H1 (cell line): ENCODE measurements around the gene TNS4. TPM values are rescaled to one million over a fixed set of nuclear protein-coding genes. Genes with fewer than 3 reads are reported as not detected.

ENCODE experiments used
- CTCF ChIA-PET: fragments of 300-600 bp; sonication (Branson Sonifier 250); formaldehyde crosslinking; loops from one replicate; lab custom pipeline; 2021; ENCODE audit not compliant: partially characterized antibody; lab: Charles Lee
- POLR2A ChIA-PET: fragments of 300-600 bp; sonication (Branson Sonifier 250); formaldehyde crosslinking; loops from one replicate; lab custom pipeline; 2021; ENCODE audit warnings: inconsistent platforms; ENCODE audit not compliant: partially characterized antibody; lab: Charles Lee
- DNase-seq, 2 experiments: peaks; one replicate each; pipeline versions ENCODE4 v3.0.0 to v3.0.0-alpha.2; 2010 to 2022; ENCODE audit warnings: low spot score in 2 of 2, low read depth in 1 of 2, mixed read lengths in 1 of 2
- FAIRE-seq: peaks from 2 replicates; lab custom pipeline; 2011; peaks lifted over from hg19 to GRCh38; lab: Jason Lieb, UNC
- H2AFZ ChIP-seq: 2 replicates; pipeline ENCODE4 v1.8.1; 2012; ENCODE audit warnings: low read length, inconsistent platforms
- H2AK5ac ChIP-seq: 2 replicates; pipeline ENCODE4 v1.6.1; 2013; ENCODE audit warnings: low read depth, low read length
- H2BK120ac ChIP-seq: replicated peaks from 2 replicates; pipeline ENCODE3; 2013; ENCODE audit warnings: low read depth, low read length, inconsistent platforms
- H2BK12ac ChIP-seq: 2 replicates; pipeline ENCODE4 v1.6.1; 2013; ENCODE audit warnings: low read depth, low read length
- H2BK15ac ChIP-seq: 2 replicates; pipeline ENCODE4 v1.6.1; 2013; ENCODE audit warnings: low read length
- H2BK20ac ChIP-seq: 2 replicates; pipeline ENCODE4 v1.6.1; 2013; ENCODE audit warnings: low read length
- H2BK5ac ChIP-seq: 2 replicates; pipeline ENCODE4 v1.6.1; 2013; ENCODE audit warnings: low read depth, low read length
- H3K14ac ChIP-seq: 2 replicates; pipeline ENCODE4 v1.6.1; 2013; ENCODE audit warnings: inconsistent platforms; ENCODE audit not compliant: insufficient read length
- H3K18ac ChIP-seq: 2 replicates; pipeline ENCODE4 v1.6.1; 2013; ENCODE audit warnings: low read length; ENCODE audit errors: extremely low read depth
- H3K23ac ChIP-seq: 2 replicates; pipeline ENCODE4 v1.6.1; 2013; ENCODE audit warnings: inconsistent platforms; ENCODE audit not compliant: insufficient read length
- H3K23me2 ChIP-seq: 2 replicates; pipeline ENCODE4 v1.6.1; 2013; ENCODE audit warnings: low read depth, low read length
- H3K27ac ChIP-seq: 2 replicates; pipeline ENCODE4 v1.6.1; 2011; ENCODE audit warnings: low read depth, low read length, inconsistent platforms
- H3K27me3 ChIP-seq, 4 experiments: replicated peaks in 1 of 4; 1 replicate in 1 of 4; 2 replicates in 3 of 4; pipeline versions ENCODE4 v1.6.1 to v1.8.1; 2011 to 2013; ENCODE audit warnings: low read length in 3 of 4, mild to moderate bottlenecking in 3 of 4, inconsistent platforms in 2 of 4, mixed read lengths in 2 of 4, moderate library complexity in 1 of 4; ENCODE audit not compliant: control insufficient read depth in 3 of 4, insufficient read depth in 3 of 4; ENCODE audit errors: extremely low read depth in 1 of 4
- H3K36me3 ChIP-seq, 4 experiments: 2 replicates each; pipeline versions ENCODE4 v1.6.1 to v1.8.1; 2011 to 2013; ENCODE audit warnings: mild to moderate bottlenecking in 4 of 4, low read length in 3 of 4, moderate library complexity in 2 of 4, control low read depth in 1 of 4, inconsistent platforms in 1 of 4; ENCODE audit not compliant: insufficient read depth in 4 of 4, control insufficient read depth in 2 of 4
- H3K4ac ChIP-seq: replicated peaks from 2 replicates; pipeline ENCODE3; 2013; ENCODE audit warnings: low read length, low read depth, mixed read lengths, inconsistent platforms; ENCODE audit not compliant: insufficient read length
- H3K4me1 ChIP-seq, 4 experiments: replicated peaks in 1 of 4; 1 replicate in 1 of 4; 2 replicates in 3 of 4; pipeline versions ENCODE4 v1.6.1 to v1.8.1; 2011 to 2013; ENCODE audit warnings: low read length in 3 of 4, inconsistent platforms in 2 of 4, mixed read lengths in 1 of 4; ENCODE audit not compliant: insufficient read depth in 4 of 4, control insufficient read depth in 3 of 4
- H3K4me2 ChIP-seq, 2 experiments: 2 replicates each; pipeline versions ENCODE4 v1.6.1 to v1.8.1; 2011 to 2013; ENCODE audit warnings: low read depth in 2 of 2, low read length in 2 of 2, control low read depth in 1 of 2, inconsistent platforms in 1 of 2, mild to moderate bottlenecking in 1 of 2; ENCODE audit not compliant: insufficient read depth in 1 of 2
- H3K4me3 ChIP-seq, 4 experiments: fragments of 200-600, 300-600 bp in 1 of 4; sonication (generic), shearing (Covaris generic), sonication (Bioruptor Twin) in 1 of 4; 2 replicates each; pipeline versions ENCODE4 v1.5.1 to v1.8.1; 2011 to 2016; ENCODE audit warnings: low read length in 4 of 4, low read depth in 3 of 4, control low read depth in 2 of 4, inconsistent platforms in 2 of 4, mild to moderate bottlenecking in 2 of 4, mixed read lengths in 1 of 4, moderate library complexity in 1 of 4; ENCODE audit not compliant: insufficient read depth in 2 of 4; ENCODE audit errors: extremely low read depth in 1 of 4
- H3K56ac ChIP-seq: replicated peaks from 2 replicates; pipeline ENCODE3; 2013; ENCODE audit warnings: low read depth, mild to moderate bottlenecking, mixed read lengths, low read length, inconsistent platforms; ENCODE audit not compliant: insufficient read length
- H3K79me1 ChIP-seq: 2 replicates; pipeline ENCODE4 v1.6.1; 2013; ENCODE audit warnings: low read depth, low read length, control low read depth
- H3K79me2 ChIP-seq, 2 experiments: 2 replicates each; pipeline versions ENCODE4 v1.6.1 to v1.8.1; 2012 to 2013; ENCODE audit warnings: low read length in 2 of 2, mild to moderate bottlenecking in 2 of 2, inconsistent platforms in 1 of 2; ENCODE audit not compliant: insufficient read depth in 2 of 2, control insufficient read depth in 1 of 2
- H3K9ac ChIP-seq, 4 experiments: replicated peaks in 1 of 4; 1 replicate in 1 of 4; 2 replicates in 3 of 4; pipeline versions ENCODE4 v1.6.1 to v1.8.1; 2011 to 2013; ENCODE audit warnings: low read depth in 3 of 4, low read length in 3 of 4, control low read depth in 2 of 4, mild to moderate bottlenecking in 2 of 4, moderate library complexity in 2 of 4, inconsistent platforms in 1 of 4; ENCODE audit errors: extremely low read depth in 1 of 4
- H3K9me3 ChIP-seq, 2 experiments: 2 replicates each; pipeline versions ENCODE4 v1.6.1 to v1.8.1; 2012 to 2013; ENCODE audit warnings: mild to moderate bottlenecking in 2 of 2, moderate library complexity in 2 of 2, control low read depth in 1 of 2, inconsistent platforms in 1 of 2, low read depth in 1 of 2, low read length in 1 of 2, mixed read lengths in 1 of 2; ENCODE audit not compliant: insufficient read depth in 2 of 2
- H4K20me1 ChIP-seq, 2 experiments: replicated peaks in 1 of 2; 2 replicates each; pipeline versions ENCODE3 to v1.8.1; 2011 to 2013; ENCODE audit warnings: inconsistent platforms in 2 of 2, low read length in 2 of 2, mild to moderate bottlenecking in 1 of 2; ENCODE audit not compliant: insufficient read depth in 2 of 2, control insufficient read depth in 1 of 2
- H4K5ac ChIP-seq: 2 replicates; pipeline ENCODE4 v1.6.1; 2013; ENCODE audit warnings: low read length, low read depth, mixed read lengths, inconsistent platforms; ENCODE audit not compliant: insufficient read length
- H4K8ac ChIP-seq: 2 replicates; pipeline ENCODE4 v1.8.0; 2013; ENCODE audit warnings: mild to moderate bottlenecking, moderate library complexity, low read length, inconsistent platforms; ENCODE audit not compliant: insufficient read depth; ENCODE audit errors: extremely low read depth
- H4K91ac ChIP-seq: replicated peaks from 2 replicates; pipeline ENCODE3; 2013; ENCODE audit warnings: low read length, mixed read lengths, inconsistent platforms; ENCODE audit not compliant: insufficient read length
- ATF3 ChIP-seq: IDR thresholded peaks from 2 replicates; pipeline ENCODE4 v1.6.1; 2011; ENCODE audit warnings: low read depth, mild to moderate bottlenecking, low read length; ENCODE audit not compliant: insufficient read depth
- BCL11A ChIP-seq, 2 experiments: IDR thresholded peaks; one replicate each; pipeline ENCODE4 v1.6.1; 2011; ENCODE audit warnings: low read depth in 2 of 2, low read length in 2 of 2, mild to moderate bottlenecking in 2 of 2
- BRCA1 ChIP-seq: IDR thresholded peaks from 2 replicates; pipeline ENCODE4 v1.6.1; 2012; ENCODE audit warnings: low read depth, low read length, improper control_type of control experiment
- CBX8 ChIP-seq: fragments of 300-800, 300-1000 bp; sonication (generic); IDR thresholded peaks from 2 replicates; pipeline ENCODE4 v1.7.1; 2016; ENCODE audit warnings: low read depth, low read length, borderline replicate concordance
- KDM4A ChIP-seq: IDR thresholded peaks from one replicate; pipeline ENCODE4 v1.7.1; 2012; ENCODE audit warnings: low read depth, mild to moderate bottlenecking, moderate library complexity, low read length, inconsistent platforms; ENCODE audit not compliant: severe bottlenecking
- POLR2A ChIP-seq, 2 experiments: IDR thresholded peaks; 1 replicate in 1 of 2; 2 replicates in 1 of 2; pipeline ENCODE4 v1.6.1; 2011; ENCODE audit warnings: low read depth in 2 of 2, low read length in 2 of 2, mild to moderate bottlenecking in 2 of 2; ENCODE audit errors: control extremely low read depth in 1 of 2
- RNF2 ChIP-seq: fragments of 200-900, 300-1000 bp; sonication (generic); IDR thresholded peaks from 2 replicates; pipeline ENCODE4 v1.7.1; 2016; ENCODE audit warnings: borderline replicate concordance, low read depth, mild to moderate bottlenecking, antibody characterized with exemption, low read length; ENCODE audit not compliant: poor library complexity, severe bottlenecking; ENCODE audit errors: missing control alignments
- SAP30 ChIP-seq: fragments of 300-600 bp; sonication (generic); IDR thresholded peaks from 2 replicates; pipeline ENCODE4 v1.7.1; 2012; ENCODE audit warnings: low read length, moderate library complexity, mild to moderate bottlenecking, inconsistent platforms; ENCODE audit not compliant: insufficient read depth, insufficient replicate concordance
- SP4 ChIP-seq: IDR thresholded peaks from 2 replicates; pipeline ENCODE4 v1.6.1; 2012; ENCODE audit warnings: low read length, inconsistent platforms
- SRF ChIP-seq: IDR thresholded peaks from 2 replicates; pipeline ENCODE4 v1.6.1; 2011; ENCODE audit warnings: mild to moderate bottlenecking, low read depth, low read length, moderate library complexity
- TBP ChIP-seq: IDR thresholded peaks from 2 replicates; pipeline ENCODE4 v1.6.1; 2011; ENCODE audit warnings: low read depth, low read length, improper control_type of control experiment
- ZNF274 ChIP-seq: IDR thresholded peaks from 2 replicates; pipeline ENCODE4 v1.7.0; 2012; ENCODE audit warnings: low read length, borderline replicate concordance; ENCODE audit errors: extremely low read depth
- WGBS, 2 experiments: shearing (Covaris generic) in 1 of 2; methylation state at CpG; one replicate each; pipeline versions ENCODE4 v1.1.6 to v1.1.7; 2013 to 2015; ENCODE audit warnings: low lambda C conversion rate in 2 of 2, mixed read lengths in 2 of 2, inconsistent platforms in 1 of 2, low coverage in 1 of 2, missing lambda C conversion rate in 1 of 2; ENCODE audit not compliant: insufficient replicate concordance in 2 of 2, insufficient coverage in 1 of 2, insufficient read length in 1 of 2; ENCODE audit errors: extremely low coverage in 1 of 2, missing lambda C conversion rate in 1 of 2; 5-methylcytosine and 5-hydroxymethylcytosine counted together
- polyA plus RNA-seq, 7 experiments: library from polyadenylated mRNA; depleted of rRNA in 3 of 7; stranded (reverse) in 5 of 7; unstranded in 2 of 7; fragments of >200 nt in 5 of 7; fragments of 200-250 nt in 2 of 7; gene quantifications; 1 replicate in 5 of 7; 2 replicates in 1 of 7; 4 replicates in 1 of 7; pipeline versions ENCODE4 v1.2.1 to v1.2.3, GENCODE V29; 2011 to 2013; ENCODE audit warnings: missing spikeins in 2 of 7, mixed read lengths in 2 of 7
- total RNA-seq: library from RNA; stranded (reverse); fragmentation: NEBNext Ultra II Directional; extraction: Animal tissue kit (Norgen Biotek cat#: 25700); gene quantifications from 2 replicates; pipeline ENCODE4 v1.2.1, GENCODE V29; 2021

The TNS4 gene
- total and polyA plus RNA-seq, 2 of the 8 experiments (the other 6 are each of a cell fraction or from before 2014, with no cell fraction given) = 0.20 to 0.21 TPM

DNA sequence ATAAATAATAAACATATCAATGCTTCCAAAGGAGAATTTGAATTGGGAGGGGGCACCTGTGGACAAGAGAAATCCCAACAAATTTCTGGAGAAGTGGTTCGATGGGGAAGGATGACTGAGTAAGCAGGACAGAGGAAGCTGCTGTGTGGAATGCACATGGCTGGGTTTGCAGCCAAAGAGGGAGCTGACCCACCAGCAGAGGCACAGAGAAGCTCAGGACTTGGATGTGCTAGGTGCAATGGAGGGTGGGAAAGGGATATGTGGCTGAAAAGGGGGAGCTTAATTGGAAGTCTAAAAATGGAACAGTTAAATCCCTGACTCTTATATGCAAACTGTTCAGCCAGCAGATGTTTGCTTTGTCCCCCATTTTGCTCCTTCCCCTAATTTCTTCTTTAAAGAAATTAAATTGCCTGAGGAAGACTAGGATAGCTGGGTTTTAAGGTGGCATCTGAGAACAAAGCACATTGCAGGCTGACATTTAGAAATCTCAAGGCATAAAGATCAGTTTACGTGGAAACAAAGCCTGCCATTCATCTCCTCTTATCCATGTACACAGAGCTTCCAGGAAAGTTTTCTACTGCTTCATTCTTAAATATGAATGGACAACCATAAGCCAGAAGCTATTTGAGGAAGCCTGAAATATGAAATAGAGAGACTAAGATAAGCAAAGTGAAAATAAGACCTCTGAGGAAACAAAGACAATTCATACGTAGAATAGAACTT lies 23.0 kb upstream of the TNS4 start:
- H3K79me2 ChIP-seq = no peaks in the 10 kb centered on the region
- H4K91ac ChIP-seq = no peak overlapping the region
- no peaks in the 10 kb centered on the region for H3K27me3 ChIP-seq
- H3K36me3 ChIP-seq = no peaks in the 10 kb centered on the region
- FAIRE-seq (no peak), DNase-seq (no peak)
- ChIA-PET CTCF (interaction anchor here (0.9 to 19.4 kb wide), 5 partner anchors 9 to 114 kb away, joined by 3 to 435 read pairs (median 3); partner anchors contain the start of genes IGFBP4 and TOP2A), POLR2A (no interaction called here)
- 84% methylated on average over 3 of the region's 3 CpGs; no CpG with 5 or more reads in 1 of the 2 experiments for WGBS, 2 experiments
- H3K18ac ChIP-seq = no peak overlapping the region
- H2AK5ac ChIP-seq = no peak overlapping the region
- no peak overlapping the region for H3K27ac ChIP-seq
- no peak overlapping the region for H4K5ac ChIP-seq
- H3K23ac ChIP-seq = no peak overlapping the region
- H2BK20ac ChIP-seq = 0 out of 2 replicates have a peak overlapping the region, but pooled peaks have one; percentile 22
- H2BK15ac ChIP-seq = no peak overlapping the region
- H3K9ac ChIP-seq = no peak overlapping the region
- no peaks in the 10 kb centered on the region for H3K79me1 ChIP-seq
- H3K56ac ChIP-seq = no peak overlapping the region
- H2BK120ac ChIP-seq = no peak overlapping the region
- H3K23me2 ChIP-seq = no peaks in the 10 kb centered on the region; the same call in 1 of the 2 replicates
- H4K8ac ChIP-seq = no peak overlapping the region
- no peaks in the 10 kb centered on the region for H4K20me1 ChIP-seq
- no peak overlapping the region for H3K14ac ChIP-seq
- no peak overlapping the region for H3K4me3 ChIP-seq
- H2BK12ac ChIP-seq = no peak overlapping the region
- peaks cover 0 to 5% of the 10 kb centered on the region in 2 experiments; a peak in 1 of 4 replicates for H3K9me3 ChIP-seq
- peaks cover 0 to 6% (median 0%) of the 10 kb centered on the region in 4 experiments; a peak in 2 of 7 replicates for H3K4me1 ChIP-seq
- H3K4me2 ChIP-seq = no peak overlapping the region
- no peak overlapping the region for H3K4ac ChIP-seq
- no peak overlapping the region for H2BK5ac ChIP-seq
- H2AFZ ChIP-seq = no peak overlapping the region
- TF ChIP-seq CBX8 = no peak
- no peak for TF ChIP-seq SP4
- no peak for TF ChIP-seq ZNF274
- no peak for TF ChIP-seq BCL11A (IDR thresholded peaks at IDR 0.05; ENCODE audit: low read depth in 2 of 2, low read length in 2 of 2)
- TF ChIP-seq POLR2A (IDR thresholded peaks at IDR 0.05; ENCODE audit: control extremely low read depth in 1 of 2, low read depth in 2 of 2, low read length in 2 of 2) = no peak
- no peak for TF ChIP-seq BRCA1
- no peak for TF ChIP-seq SRF
- TF ChIP-seq RNF2 = no peak
- TF ChIP-seq ATF3 = no peak
- no peak for TF ChIP-seq SAP30
- TF ChIP-seq TBP = no peak
- TF ChIP-seq KDM4A = no peak
